Mesodermal cell (in vitro differentiated cells): ENCODE results near the gene CACNA1I.

Experiments
- H3K27ac ChIP-seq: 2 replicates; pipeline ENCODE4 v1.7.0; 2013; ENCODE audit warnings: mild to moderate bottlenecking, low read depth, low read length, moderate library complexity; ENCODE audit not compliant: severe bottlenecking
- H3K36me3 ChIP-seq: 2 replicates; pipeline ENCODE4 v1.7.1; 2013; ENCODE audit warnings: mild to moderate bottlenecking, low read length, moderate library complexity; ENCODE audit not compliant: control insufficient read depth, insufficient read depth
- H3K4me1 ChIP-seq: one replicate; pipeline ENCODE4 v1.7.1; 2013; ENCODE audit warnings: mild to moderate bottlenecking, low read length; ENCODE audit not compliant: insufficient read depth, control insufficient read depth, poor library complexity, severe bottlenecking
- H3K4me3 ChIP-seq: 2 replicates; pipeline ENCODE4 v1.7.0; 2013; ENCODE audit warnings: low read length, control low read depth, mild to moderate bottlenecking; ENCODE audit not compliant: insufficient read depth, poor library complexity, severe bottlenecking; ENCODE audit errors: extremely low read depth
- H3K9me3 ChIP-seq: 2 replicates; pipeline ENCODE4 v1.7.1; 2013; ENCODE audit warnings: mild to moderate bottlenecking, low read length, moderate library complexity; ENCODE audit not compliant: control insufficient read depth
- WGBS, 2 experiments: methylation state at CpG; one replicate each; pipeline ENCODE4 v1.1.5; 2013; ENCODE audit warnings: missing lambda C conversion rate in 2 of 2; ENCODE audit not compliant: insufficient coverage in 2 of 2; 5-methylcytosine and 5-hydroxymethylcytosine counted together

CACNA1I gene

GRCh38 chr22:39722501-39722900, 151.9 kb downstream of the CACNA1I start:
- 95 to 100% methylated on average over 2 to 4 of the region's 4 CpGs for WGBS, 2 experiments
- Histone ChIP-seq H3K9me3 (no peaks in the 10 kb centered on the region), H3K4me3 (no peak overlapping the region), H3K36me3 (no peaks in the 10 kb centered on the region), H3K4me1 (peaks cover 13% of the 10 kb centered on the region), H3K27ac (no peak overlapping the region)

- Histone ChIP-seq H3K27ac (no peak overlapping the region), H3K9me3 (no peaks in the 10 kb centered on the region), H3K4me3 (no peak overlapping the region), H3K36me3 (no peaks in the 10 kb centered on the region), H3K4me1 (peaks cover 13% of the 10 kb centered on the region)
- 92 to 94% methylated on average over 8 to 9 of the region's 10 CpGs for WGBS, 2 experiments
These were observed 152.9 kb downstream of the CACNA1I start for GRCh38 chr22:39723463-39723862.

GRCh38 chr22:39723899-39724351, 153.4 kb downstream of the CACNA1I start:
- WGBS, 2 experiments = 80 to 92% methylated on average over 2 to 3 of the region's 3 CpGs
- Histone ChIP-seq H3K9me3 (no peaks in the 10 kb centered on the region), H3K4me1 (peaks cover 13% of the 10 kb centered on the region), H3K4me3 (no peak overlapping the region), H3K27ac (no peak overlapping the region), H3K36me3 (no peaks in the 10 kb centered on the region)

GRCh38 chr22:39724390-39724789, 153.8 kb downstream of the CACNA1I start:
- no peak overlapping the region for H3K27ac ChIP-seq
- no peak overlapping the region for H3K4me3 ChIP-seq
- no peaks in the 10 kb centered on the region for H3K9me3 ChIP-seq
- peaks cover 13% of the 10 kb centered on the region for H3K4me1 ChIP-seq
- no peaks in the 10 kb centered on the region for H3K36me3 ChIP-seq
- 83 to 94% methylated on average over 2 to 4 of the region's 4 CpGs for WGBS, 2 experiments

- no peaks in the 10 kb centered on the region for H3K9me3 ChIP-seq
- H3K4me3 ChIP-seq = no peak overlapping the region
- H3K27ac ChIP-seq = no peak overlapping the region
- 87 to 91% methylated on average over 6 to 9 of the region's 9 CpGs for WGBS, 2 experiments
- peaks cover 10% of the 10 kb centered on the region for H3K4me1 ChIP-seq
- no peaks in the 10 kb centered on the region for H3K36me3 ChIP-seq
These were observed 154.3 kb downstream of the CACNA1I start for GRCh38 chr22:39724857-39725256.

GRCh38 chr22:39725351-39726035, 154.9 kb downstream of the CACNA1I start:
- Histone ChIP-seq H3K4me1 (peaks cover 9% of the 10 kb centered on the region), H3K9me3 (no peaks in the 10 kb centered on the region), H3K27ac (no peak overlapping the region), H3K4me3 (no peak overlapping the region), H3K36me3 (no peaks in the 10 kb centered on the region)
- 92 to 96% methylated on average over 3 to 5 of the region's 9 CpGs for WGBS, 2 experiments

- peaks cover 5% of the 10 kb centered on the region for H3K4me1 ChIP-seq
- WGBS, 2 experiments = 61 to 64% methylated on average over 13 to 15 of the region's 15 CpGs
- H3K27ac ChIP-seq = no peak overlapping the region
- no peak overlapping the region for H3K4me3 ChIP-seq
- no peaks in the 10 kb centered on the region for H3K36me3 ChIP-seq
- no peaks in the 10 kb centered on the region for H3K9me3 ChIP-seq
These were observed 157.0 kb downstream of the CACNA1I start for GRCh38 chr22:39727541-39727940.

- Histone ChIP-seq H3K27ac (no peak overlapping the region), H3K9me3 (no peaks in the 10 kb centered on the region)
- 88 to 89% methylated on average over 10 to 12 of the region's 12 CpGs for WGBS, 2 experiments
These were observed 157.8 kb downstream of the CACNA1I start for GRCh38 chr22:39728236-39728860.

GRCh38 chr22:39729141-39729934, 158.8 kb downstream of the CACNA1I start:
- Histone ChIP-seq H3K4me3 (no peak overlapping the region), H3K27ac (no peak overlapping the region), H3K36me3 (no peaks in the 10 kb centered on the region), H3K9me3 (no peaks in the 10 kb centered on the region), H3K4me1 (no peaks in the 10 kb centered on the region)
- 91 to 96% methylated on average over 13 of the region's 13 CpGs for WGBS, 2 experiments

More at GRCh38 chr22:39728236-39728860, 157.8 kb downstream of the CACNA1I start:
- Histone ChIP-seq H3K4me3 (no peak overlapping the region), H3K36me3 (no peaks in the 10 kb centered on the region), H3K4me1 (peaks cover 5% of the 10 kb centered on the region)

- Histone ChIP-seq H3K36me3 (no peaks in the 10 kb centered on the region), H3K4me1 (no peaks in the 10 kb centered on the region), H3K9me3 (no peaks in the 10 kb centered on the region), H3K27ac (no peak overlapping the region), H3K4me3 (no peak overlapping the region)
- 84 to 88% methylated on average over 4 to 5 of the region's 5 CpGs for WGBS, 2 experiments
These were observed 160.9 kb downstream of the CACNA1I start for GRCh38 chr22:39731481-39731880.
